Fibroblast of skin of scalp (primary cell): ENCODE data around the gene SCGB2A2.

Experiments used
- DNase-seq: peaks from one replicate; pipeline ENCODE4 v3.0.0-alpha.2; 2013

SCGB2A2 gene

GRCh38 chr11:62306227-62306626, 36.3 kb downstream of the SCGB2A2 start:
- no peak for DNase-seq

GRCh38 chr11:62307950-62308349, 38.0 kb downstream of the SCGB2A2 start:
- no peak for DNase-seq

- no peak for DNase-seq
These were observed 40.0 kb downstream of the SCGB2A2 start for GRCh38 chr11:62309991-62310390.

- no peak for DNase-seq
These were observed 45.5 kb downstream of the SCGB2A2 start for GRCh38 chr11:62315431-62315830.

GRCh38 chr11:62322524-62322923, 52.6 kb downstream of the SCGB2A2 start:
- no peak for DNase-seq
